GM21723 (cell line): ENCODE measurements around the gene HCAR2.
"Not testable (repeated sequence)": the region's sequence is repeated elsewhere in the genome, so short reads cannot be mapped to it uniquely, and the experiment has no call there.

Experiments
- ATAC-seq: cut with Tn5 transposase; IDR thresholded peaks from one replicate; pipeline ENCODE4 v1.9.1; 2021; ENCODE audit warnings: mild to moderate bottlenecking, moderate library complexity; ENCODE audit not compliant: unreplicated experiment

HCAR2 gene

DNA sequence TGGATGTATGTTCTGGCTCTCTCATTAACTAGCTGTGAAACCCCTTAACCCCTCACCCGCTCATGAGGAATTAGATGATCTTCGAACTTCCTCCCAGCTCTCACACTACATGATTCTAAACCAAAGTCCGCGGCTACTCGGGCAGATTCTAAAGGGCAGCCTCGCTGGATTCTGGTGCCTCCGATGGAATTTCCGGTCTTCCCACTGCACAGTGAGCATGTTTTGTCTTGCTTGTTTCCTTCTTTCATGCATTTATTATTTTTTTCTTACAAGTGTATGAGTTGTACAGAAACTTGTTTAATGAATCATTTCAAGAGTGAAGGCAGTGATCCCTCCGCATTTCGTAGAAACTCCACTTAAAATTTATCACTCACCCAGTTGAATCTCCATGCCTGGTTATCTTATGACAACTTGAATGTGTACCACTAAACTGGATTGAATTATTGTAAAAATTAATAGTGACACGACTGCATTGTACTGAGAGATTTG lies 17.9 kb upstream of the HCAR2 start:
- ATAC-seq: no peak

DNA sequence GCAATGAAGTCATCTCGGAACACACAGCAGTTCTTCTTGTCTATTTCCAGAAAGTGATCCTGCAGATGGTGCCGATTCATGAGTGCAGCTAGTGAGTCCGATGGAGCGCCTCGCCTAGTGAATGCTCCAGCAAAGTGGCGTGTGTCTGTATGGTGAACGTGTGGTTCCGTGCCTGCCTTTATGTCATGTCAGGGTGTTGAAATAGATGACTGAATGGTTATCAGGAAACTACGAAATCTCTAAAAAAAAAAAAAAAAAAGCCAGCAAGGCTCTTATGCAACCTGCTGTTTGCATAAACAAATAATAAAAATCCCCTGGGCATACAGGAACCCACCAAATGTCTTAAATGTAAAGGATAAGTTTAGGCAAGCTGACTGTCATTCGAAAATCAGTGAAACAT lies 13.5 kb upstream of the HCAR2 start, which contains the start of gene HCAR3:
TSS of gene HCAR3 (minus strand) at position 154 of the 400 bp plus-strand sequence. CDS start at position 80, 74 bp downstream.
- not testable (repeated sequence) for ATAC-seq

DNA sequence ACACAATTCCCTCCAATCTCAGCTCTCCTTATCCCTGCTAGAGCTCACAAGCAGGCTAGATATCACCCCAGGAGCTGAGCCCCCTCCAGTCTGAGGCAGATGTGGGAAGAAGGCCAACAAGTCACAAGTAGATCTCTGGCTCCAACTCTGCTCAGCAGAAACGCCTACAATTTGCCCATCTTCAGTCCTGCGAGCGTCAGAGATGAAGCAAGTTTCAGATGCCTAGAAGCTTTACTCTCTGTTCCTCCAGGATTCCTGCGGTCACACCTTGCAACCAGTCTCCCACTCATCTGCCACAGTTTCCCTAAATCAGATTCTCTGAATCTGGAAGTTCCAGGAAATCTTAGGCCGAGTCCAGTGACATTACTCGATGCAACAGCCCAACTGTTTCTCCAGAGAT lies 12.1 kb upstream of the HCAR2 start:
- ATAC-seq: not testable (repeated sequence)

DNA sequence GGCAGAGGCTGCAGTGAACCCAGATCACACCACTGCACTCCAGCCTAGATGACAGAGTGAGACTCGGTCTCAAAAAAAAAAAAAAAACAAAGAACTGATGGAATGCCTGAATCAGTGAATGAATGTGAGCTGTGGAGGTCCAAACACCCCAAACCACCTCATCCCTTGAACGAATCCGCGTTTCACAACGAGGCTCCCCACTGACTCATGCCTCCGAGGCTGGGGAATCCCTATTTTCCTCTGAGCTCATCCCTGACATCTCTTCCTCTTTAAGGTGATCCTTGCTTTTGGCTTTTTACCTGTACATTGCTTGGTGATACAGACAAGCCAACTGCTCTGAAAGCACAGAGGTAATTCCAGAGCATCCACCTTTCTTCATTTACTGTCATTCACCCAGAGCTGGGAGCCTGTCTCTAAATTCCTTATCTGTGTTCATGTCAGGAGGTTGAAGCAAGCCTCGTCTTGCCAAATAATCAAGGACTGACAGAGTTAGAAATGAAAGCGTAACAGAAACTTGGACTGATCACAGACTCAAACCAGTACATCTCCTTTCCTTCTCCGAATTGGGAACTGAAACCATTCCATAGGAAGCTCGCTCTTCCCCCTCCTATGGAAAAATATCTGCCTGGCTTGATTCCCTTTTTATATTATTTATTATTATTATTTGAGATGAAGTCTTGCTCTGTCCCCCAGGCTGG lies 10.5 kb upstream of the HCAR2 start:
- not testable (repeated sequence) for ATAC-seq

DNA sequence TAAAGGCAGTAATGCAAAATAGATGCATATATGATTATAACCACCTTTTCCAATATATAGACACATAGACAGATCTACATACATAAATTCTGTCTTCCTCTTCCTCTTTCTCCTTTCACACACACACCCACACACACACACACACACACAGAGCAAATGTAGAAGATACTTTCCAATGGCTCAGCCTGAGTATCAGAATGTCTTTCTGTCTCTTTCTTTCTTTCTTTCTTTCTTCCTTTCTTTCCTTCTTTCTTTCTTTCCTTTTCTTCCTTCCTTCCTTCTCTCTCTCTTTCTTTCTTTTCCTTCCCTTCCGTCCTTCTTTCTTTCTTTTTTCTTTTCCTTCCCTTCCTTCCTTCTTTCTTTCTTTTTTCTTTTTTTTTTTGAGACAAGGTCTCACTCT lies 8.1 kb upstream of the HCAR2 start:
- not testable (repeated sequence) for ATAC-seq

DNA sequence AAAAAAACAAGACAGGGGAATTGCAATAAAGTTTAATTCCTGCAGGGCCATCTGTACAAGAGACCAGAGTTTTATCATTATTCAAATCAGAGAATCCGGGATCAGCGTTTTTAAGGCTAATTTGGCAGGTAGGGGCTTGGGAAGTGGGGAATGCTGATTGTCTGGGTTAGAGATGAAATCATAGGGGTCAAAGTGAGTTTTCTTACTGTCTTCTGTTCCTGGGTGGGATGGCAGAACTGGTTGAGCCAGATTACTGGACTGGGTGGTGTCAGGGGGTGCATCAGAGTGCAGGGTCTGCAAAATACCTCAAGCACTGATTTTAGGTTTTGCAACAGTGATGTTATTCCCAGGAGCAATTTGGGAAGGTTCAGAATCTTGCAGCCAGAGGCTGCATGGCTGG lies 7.2 kb upstream of the HCAR2 start:
- not testable (repeated sequence) for ATAC-seq

DNA sequence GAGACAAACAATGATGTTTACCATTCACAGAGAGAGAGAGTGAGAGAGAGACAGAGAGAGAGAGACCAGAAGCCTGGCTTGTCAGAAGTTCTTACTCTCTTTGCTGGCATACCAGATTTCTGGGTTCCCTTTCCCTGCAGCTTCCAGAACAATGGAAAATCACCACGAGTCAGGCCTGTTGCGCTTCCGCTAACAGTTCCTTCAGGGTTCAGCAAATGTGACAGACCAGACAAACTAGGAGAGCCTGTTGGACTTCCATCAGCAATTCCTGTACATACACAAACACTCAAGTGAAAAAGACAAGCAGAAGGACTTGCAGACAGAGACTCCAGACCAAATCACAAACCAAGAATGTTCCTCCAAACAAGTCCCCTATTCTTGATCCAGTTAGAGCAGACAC lies 6.1 kb upstream of the HCAR2 start:
- ATAC-seq: not testable (repeated sequence)

DNA sequence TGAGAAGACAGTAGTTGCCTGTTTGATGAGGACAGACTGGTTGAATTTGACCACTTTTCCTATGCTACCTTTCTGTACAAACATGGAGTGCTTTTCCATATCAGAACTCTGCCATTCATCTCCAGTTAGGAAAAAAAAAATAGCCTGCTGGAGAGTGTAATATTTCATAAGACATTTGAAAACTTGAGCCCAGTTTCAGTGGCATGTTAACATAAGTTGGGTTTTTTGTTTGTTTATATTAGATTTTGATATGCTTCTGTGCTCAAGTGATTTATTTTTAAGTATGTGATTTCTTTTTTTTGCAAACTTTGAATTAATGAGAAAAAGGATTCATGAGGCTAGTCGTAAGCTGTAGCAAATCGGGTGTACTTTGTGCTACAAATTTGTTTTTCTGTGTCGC lies 684 bp upstream of the HCAR2 start:
- ATAC-seq: not testable (repeated sequence)

DNA sequence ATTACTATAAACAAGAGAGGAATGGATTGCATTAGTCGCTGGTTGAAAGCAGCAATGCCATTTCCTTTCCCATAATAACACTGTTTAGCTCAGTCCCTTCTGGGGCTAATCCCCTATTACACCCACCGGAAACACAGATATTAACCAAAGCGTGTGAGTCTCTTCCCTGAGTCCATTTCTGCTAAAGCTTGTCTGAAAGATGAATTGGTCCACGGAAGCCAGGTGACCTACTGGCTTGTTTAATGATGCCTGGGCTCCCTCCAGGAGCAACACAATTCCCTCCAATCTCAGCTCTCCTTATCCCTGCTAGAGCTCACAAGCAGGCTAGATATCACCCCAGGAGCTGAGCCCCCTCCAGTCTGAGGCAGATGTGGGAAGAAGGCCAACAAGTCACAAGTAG lies 1.7 kb downstream of the HCAR2 start:
- not testable (repeated sequence) for ATAC-seq

DNA sequence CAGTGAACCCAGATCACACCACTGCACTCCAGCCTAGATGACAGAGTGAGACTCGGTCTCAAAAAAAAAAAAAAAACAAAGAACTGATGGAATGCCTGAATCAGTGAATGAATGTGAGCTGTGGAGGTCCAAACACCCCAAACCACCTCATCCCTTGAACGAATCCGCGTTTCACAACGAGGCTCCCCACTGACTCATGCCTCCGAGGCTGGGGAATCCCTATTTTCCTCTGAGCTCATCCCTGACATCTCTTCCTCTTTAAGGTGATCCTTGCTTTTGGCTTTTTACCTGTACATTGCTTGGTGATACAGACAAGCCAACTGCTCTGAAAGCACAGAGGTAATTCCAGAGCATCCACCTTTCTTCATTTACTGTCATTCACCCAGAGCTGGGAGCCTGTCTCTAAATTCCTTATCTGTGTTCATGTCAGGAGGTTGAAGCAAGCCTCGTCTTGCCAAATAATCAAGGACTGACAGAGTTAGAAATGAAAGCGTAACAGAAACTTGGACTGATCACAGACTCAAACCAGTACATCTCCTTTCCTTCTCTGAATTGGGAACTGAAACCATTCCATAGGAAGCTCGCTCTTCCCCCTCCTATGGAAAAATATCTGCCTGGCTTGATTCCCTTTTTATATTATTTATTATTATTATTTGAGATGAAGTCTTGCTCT lies 3.0 kb downstream of the HCAR2 start:
- ATAC-seq: not testable (repeated sequence)

DNA sequence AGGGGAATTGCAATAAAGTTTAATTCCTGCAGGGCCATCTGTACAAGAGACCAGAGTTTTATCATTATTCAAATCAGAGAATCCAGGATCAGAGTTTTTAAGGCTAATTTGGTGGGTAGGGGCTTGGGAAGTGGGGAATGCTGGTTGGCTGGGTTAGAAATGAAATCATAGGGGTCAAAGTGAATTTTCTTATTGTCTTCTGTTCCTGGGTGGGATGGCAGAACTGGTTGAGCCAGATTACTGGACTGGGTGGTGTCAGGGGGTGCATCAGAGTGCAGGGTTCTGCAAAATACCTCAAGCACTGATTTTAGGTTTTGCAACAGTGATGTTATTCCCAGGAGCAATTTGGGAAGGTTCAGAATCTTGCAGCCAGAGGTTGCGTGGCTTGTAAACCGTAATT lies 6.2 kb downstream of the HCAR2 start:
- ATAC-seq: not testable (repeated sequence)

DNA sequence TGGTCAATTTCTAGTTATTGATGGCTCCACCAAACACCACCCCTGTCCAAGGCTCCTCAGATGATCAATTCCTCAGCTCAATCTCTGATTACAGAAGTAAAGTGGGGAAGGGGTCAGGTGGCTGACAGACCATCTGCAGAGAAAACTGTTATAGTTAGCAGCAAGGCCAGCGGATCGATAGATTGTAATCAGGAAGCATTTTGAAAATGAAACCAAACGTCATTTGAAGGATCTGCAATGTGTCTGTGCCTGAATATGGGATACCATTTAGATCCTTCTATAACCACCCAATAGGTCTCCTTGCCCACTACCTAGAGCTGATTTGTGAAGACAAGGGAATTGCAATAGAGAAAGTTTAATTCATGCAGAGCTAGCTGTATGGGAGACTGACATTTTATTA lies 11.6 kb downstream of the HCAR2 start:
- no peak for ATAC-seq

DNA sequence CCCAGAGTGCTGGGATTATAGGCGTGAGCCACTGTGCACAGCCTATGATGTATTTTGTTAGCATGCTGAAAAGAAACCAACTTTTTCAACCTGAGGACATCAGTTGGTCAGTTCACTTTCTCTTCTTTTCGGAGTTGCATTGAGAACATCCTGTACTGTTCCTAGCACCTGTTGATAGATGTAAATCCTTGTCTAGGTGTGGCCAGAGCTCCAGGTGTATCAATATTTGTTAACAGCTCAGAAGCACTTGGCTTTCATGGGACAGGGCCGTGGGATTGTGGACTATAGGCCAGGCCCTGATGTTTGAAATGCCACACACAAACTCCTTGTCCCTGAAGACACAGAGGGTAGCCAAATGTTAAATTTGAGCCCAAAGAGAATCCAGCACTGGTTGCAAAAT lies 14.9 kb downstream of the HCAR2 start:
- ATAC-seq: no peak

DNA sequence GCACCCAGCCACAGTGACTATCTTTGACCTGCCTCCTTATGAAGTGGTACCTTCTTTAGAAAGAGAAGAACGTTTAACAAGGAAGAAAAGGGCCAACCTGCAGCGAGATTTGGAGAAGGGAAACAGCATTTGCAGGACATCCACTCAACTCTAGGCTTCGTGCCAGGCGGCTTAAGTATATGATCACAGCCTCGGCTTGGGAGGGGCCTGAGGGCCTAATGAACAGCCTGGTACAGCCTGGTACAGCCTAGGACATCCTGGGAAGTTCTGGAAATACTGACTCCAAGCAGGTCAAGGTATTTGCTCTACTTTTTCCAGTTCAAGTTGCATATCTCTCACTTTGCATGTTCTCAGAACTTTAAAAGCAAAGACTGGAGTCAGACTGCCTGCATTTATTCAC lies 16.1 kb downstream of the HCAR2 start:
- ATAC-seq: no peak

DNA sequence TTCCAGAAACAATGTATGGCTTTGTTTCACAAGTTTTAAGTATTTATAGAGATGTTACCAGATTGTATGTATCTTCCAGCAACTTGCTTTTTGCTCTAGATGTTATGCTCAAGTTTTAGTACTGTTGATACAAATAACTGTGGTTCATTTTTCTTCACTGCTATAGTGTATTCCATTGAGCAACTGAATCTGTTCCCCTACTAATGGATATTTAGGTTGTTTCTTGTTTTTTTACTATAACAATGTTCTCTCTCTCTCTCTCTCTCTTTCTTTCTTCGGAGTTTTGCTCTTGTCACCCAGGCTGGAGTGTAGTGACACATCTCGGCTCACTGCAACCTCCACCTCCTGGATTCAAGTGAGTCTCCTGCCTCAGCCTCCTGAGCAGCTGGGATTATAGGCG lies 16.6 kb downstream of the HCAR2 start:
- no peak for ATAC-seq

DNA sequence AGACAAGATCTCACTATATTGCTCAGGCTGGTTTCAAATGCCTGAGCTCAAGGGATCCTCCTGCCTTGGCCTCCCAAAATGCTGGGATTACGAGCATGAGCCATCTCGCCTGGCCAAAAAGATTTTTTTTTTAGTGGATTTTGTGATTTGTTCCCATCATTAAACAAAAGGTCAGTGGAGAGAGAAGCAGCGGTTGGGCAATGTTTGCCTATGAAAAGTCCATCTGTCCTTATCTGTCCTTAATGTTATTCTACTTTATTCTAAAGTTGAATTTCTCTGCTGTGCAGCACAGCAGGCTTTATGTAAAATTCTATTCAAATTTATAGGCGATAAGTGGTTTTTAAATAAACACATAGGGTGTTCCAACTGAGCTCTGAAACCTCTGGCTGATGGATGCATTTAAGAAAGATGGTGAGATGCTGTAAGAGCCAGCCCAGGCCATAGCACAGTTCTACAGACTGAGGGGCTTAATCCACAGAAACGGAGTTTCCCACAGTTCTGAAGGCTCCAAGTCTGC lies 18.8 kb downstream of the HCAR2 start:
- ATAC-seq: no peak

DNA sequence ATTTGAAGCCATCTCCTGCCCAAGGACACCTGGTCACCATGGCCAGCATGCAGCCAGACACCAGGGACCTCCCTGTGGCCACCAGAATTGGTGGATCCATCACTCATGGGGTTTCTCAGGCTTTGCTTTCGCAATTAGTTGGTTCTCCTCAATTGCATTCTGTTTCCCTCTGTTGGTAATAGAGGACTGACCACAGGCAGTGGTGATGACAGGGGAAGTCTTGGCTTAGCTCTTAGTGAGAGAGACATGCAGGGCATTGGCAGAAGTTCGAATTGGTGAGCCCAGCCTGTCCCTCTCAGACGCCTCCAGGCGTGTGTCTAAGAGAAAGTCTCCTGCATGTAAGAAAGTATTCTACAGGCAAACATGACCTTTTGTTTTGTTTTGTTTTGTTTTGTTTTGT lies 21.3 kb downstream of the HCAR2 start:
- ATAC-seq: no peak

DNA sequence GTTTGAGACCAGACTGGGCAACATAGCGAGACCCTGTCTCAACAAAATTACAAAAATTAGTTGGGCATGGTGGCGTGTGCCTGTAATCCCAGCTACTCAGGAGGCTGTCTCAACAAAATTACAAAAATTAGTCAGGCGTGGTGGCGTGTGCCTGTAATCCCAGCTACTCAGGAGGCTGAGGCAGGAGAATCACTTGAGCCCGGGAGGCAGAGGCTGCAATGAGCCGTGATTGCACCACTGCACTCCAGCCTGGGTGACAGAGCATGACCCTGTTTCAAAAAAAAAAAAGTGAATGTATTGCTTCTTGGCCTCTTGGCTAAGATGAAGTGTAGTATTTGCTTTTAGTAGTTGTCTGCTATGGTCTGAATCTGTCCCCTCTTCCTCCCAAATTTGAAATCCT lies 22.2 kb downstream of the HCAR2 start:
- not testable (repeated sequence) for ATAC-seq

DNA sequence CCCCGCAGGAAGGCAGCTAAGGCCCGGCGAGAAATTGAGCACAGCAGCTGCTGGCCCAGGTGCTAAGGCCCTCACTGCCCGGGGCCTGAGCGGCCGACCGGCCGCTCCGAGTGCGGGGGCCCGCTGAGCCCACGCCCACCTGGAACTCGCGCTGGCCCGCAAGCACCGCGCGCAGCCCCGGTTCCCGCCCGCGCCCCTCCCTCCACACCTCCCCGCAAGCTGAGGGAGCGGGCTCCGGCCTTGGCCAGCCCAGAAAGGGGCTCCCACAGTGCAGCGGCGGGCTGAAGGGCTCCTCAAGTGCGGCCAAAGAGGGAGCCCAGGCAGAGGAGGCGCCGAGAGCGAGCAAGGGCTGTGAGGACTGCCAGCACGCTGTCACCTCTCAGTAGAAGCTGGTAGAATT lies 26.4 kb downstream of the HCAR2 start:
- ATAC-seq: not testable (repeated sequence)

DNA sequence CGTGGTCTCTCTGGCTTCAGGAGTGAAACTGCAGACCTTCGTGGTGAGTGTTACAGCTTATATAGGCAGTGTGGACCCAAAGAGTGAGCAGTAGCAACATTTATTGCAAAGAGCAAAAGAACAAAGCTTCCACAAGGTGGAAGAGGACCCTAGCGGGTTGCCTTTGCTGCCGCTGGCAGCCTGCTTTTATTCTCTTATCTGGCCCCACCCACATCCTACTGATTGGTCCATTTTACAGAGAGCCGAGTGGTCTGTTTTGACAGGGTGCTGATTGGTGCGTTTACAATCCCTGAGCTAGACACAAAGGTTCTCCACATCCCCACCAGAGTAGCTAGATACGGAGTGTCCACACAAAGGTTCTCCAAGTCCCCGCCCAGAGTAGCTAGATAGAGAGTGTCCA lies 27.1 kb downstream of the HCAR2 start:
- ATAC-seq: not testable (repeated sequence)

DNA sequence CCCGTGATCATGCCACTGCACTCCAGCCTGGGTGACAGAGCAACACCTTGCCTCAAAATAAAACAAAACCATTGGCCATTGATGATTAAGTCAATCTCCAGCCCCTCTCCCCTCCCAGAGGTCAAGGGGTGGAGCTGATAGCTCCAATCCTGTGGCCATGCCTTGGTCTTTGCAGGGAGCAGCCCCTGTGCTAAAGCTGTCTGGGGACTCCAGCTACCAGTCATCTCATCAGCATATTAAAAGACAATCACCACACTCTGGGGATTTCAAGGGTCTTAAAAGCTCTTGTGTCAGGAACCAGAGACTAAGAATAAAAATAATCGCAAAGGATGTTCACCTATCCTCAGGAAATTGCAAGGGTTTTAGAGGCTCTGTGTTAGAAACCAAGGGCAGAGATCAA lies 30.6 kb downstream of the HCAR2 start:
- no peak for ATAC-seq
